ENCODE results near the gene MGRN1. TPM values are rescaled to one million over a fixed set of nuclear protein-coding genes. Genes with fewer than 3 reads are reported as not detected.
"Not testable (repeated sequence)": the region's sequence is repeated elsewhere in the genome, so short reads cannot be mapped to it uniquely, and the experiment has no call there.

The MGRN1 gene
- polyA plus RNA-seq, 4 donors = 21.1 to 52.1 (median 25.6) TPM

- peaks cover 0 to 9% of the 10 kb centered on the region in 2 donors for H3K9me3 ChIP-seq (ENCODE audit: control insufficient read depth in 2 of 2, insufficient read depth in 1 of 2, low read depth in 1 of 2, low read length in 1 of 2)
- no peak for FAIRE-seq
- no peaks in the 10 kb centered on the region for H3K27me3 ChIP-seq (ENCODE audit: control insufficient read depth in 3 of 3, insufficient read depth in 3 of 3, low read length in 3 of 3)
- peaks cover 0 to 39% (median 5%) of the 10 kb centered on the region in 3 donors for H3K4me1 ChIP-seq (ENCODE audit: control insufficient read depth in 3 of 3, insufficient read depth in 2 of 3, low read depth in 1 of 3, low read length in 2 of 3)
- peaks cover 0 to 87% (median 15%) of the 10 kb centered on the region in 3 donors for H3K36me3 ChIP-seq (ENCODE audit: control insufficient read depth in 3 of 3, insufficient read depth in 2 of 3, low read depth in 1 of 3, low read length in 3 of 3)
- peak in 1 of 2 donors; percentile 29 for DNase-seq
- 88 to 91% (median 90%) methylated on average over 25 of the region's 25 CpGs for WGBS, 3 donors
- H3K4me3 ChIP-seq (ENCODE audit: low read depth in 1 of 3, low read length in 3 of 3) = no peak overlapping the region
- H3K27ac ChIP-seq (ENCODE audit: low read depth in 1 of 3, low read length in 2 of 3) = no peak overlapping the region
Measured at GRCh38 chr16:4649744-4650442, 25.3 kb downstream of the MGRN1 start.

GRCh38 chr16:4650443-4651074 lies 25.9 kb downstream of the MGRN1 start:
- H3K27ac ChIP-seq (ENCODE audit: low read depth in 1 of 3, low read length in 2 of 3); H3K4me3 ChIP-seq (ENCODE audit: low read depth in 1 of 3, low read length in 3 of 3); FAIRE-seq; H3K9me3 ChIP-seq (ENCODE audit: control insufficient read depth in 2 of 2, insufficient read depth in 1 of 2, low read depth in 1 of 2, low read length in 1 of 2); H3K27me3 ChIP-seq (ENCODE audit: control insufficient read depth in 3 of 3, insufficient read depth in 3 of 3, low read length in 3 of 3): not testable (repeated sequence)
- 73 to 84% (median 76%) methylated on average over 15 of the region's 15 CpGs for WGBS, 3 donors
- DNase-seq = peak; percentile 69 to 79
- peaks cover 0 to 46% (median 5%) of the 10 kb centered on the region in 3 donors for H3K4me1 ChIP-seq (ENCODE audit: control insufficient read depth in 3 of 3, insufficient read depth in 2 of 3, low read depth in 1 of 3, low read length in 2 of 3)
- H3K36me3 ChIP-seq (ENCODE audit: control insufficient read depth in 3 of 3, insufficient read depth in 2 of 3, low read depth in 1 of 3, low read length in 3 of 3) = peaks cover 0 to 87% (median 15%) of the 10 kb centered on the region in 3 donors

GRCh38 chr16:4651827-4652226 lies 27.2 kb downstream of the MGRN1 start:
- Histone ChIP-seq H3K27me3 (ENCODE audit: control insufficient read depth in 3 of 3, insufficient read depth in 3 of 3, low read length in 3 of 3) (no peaks in the 10 kb centered on the region), H3K9me3 (ENCODE audit: control insufficient read depth in 2 of 2, insufficient read depth in 1 of 2, low read depth in 1 of 2, low read length in 1 of 2) (peaks cover 0 to 8% of the 10 kb centered on the region in 2 donors), H3K4me3 (ENCODE audit: low read depth in 1 of 3, low read length in 3 of 3) (no peak overlapping the region), H3K27ac (ENCODE audit: low read depth in 1 of 3, low read length in 2 of 3) (peak overlapping the region in 2 of 3 donors; percentile 82 to 89), H3K4me1 (ENCODE audit: control insufficient read depth in 3 of 3, insufficient read depth in 2 of 3, low read depth in 1 of 3, low read length in 2 of 3) (peaks cover 0 to 58% (median 5%) of the 10 kb centered on the region in 3 donors), H3K36me3 (ENCODE audit: control insufficient read depth in 3 of 3, insufficient read depth in 2 of 3, low read depth in 1 of 3, low read length in 3 of 3) (peaks cover under 1 to 87% (median 16%) of the 10 kb centered on the region in 3 donors)
- WGBS, 3 donors = 88 to 91% (median 90%) methylated on average over 13 of the region's 13 CpGs
- DNase-seq = no peak
- FAIRE-seq = no peak

- Histone ChIP-seq H3K9me3 (ENCODE audit: control insufficient read depth in 2 of 2, insufficient read depth in 1 of 2, low read depth in 1 of 2, low read length in 1 of 2) (peaks cover 0 to 5% of the 10 kb centered on the region in 2 donors), H3K27ac (ENCODE audit: low read depth in 1 of 3, low read length in 2 of 3) (peak overlapping the region; percentile 82 to 92 (median 89)), H3K36me3 (ENCODE audit: control insufficient read depth in 3 of 3, insufficient read depth in 2 of 3, low read depth in 1 of 3, low read length in 3 of 3) (peaks cover 3 to 87% (median 19%) of the 10 kb centered on the region in 3 donors), H3K4me3 (ENCODE audit: low read depth in 1 of 3, low read length in 3 of 3) (no peak overlapping the region), H3K4me1 (ENCODE audit: control insufficient read depth in 3 of 3, insufficient read depth in 2 of 3, low read depth in 1 of 3, low read length in 2 of 3) (peaks cover 0 to 66% (median 5%) of the 10 kb centered on the region in 3 donors), H3K27me3 (ENCODE audit: control insufficient read depth in 3 of 3, insufficient read depth in 3 of 3, low read length in 3 of 3) (no peaks in the 10 kb centered on the region)
- FAIRE-seq (no peak), DNase-seq (no peak)
- WGBS, 3 donors = 83 to 90% (median 88%) methylated on average over 21 to 25 of the region's 25 CpGs
Measured at GRCh38 chr16:4652561-4652960, 27.9 kb downstream of the MGRN1 start.

GRCh38 chr16:4654011-4654963 lies 29.7 kb downstream of the MGRN1 start:
- Histone ChIP-seq H3K27me3 (ENCODE audit: control insufficient read depth in 3 of 3, insufficient read depth in 3 of 3, low read length in 3 of 3) (no peaks in the 10 kb centered on the region), H3K9me3 (ENCODE audit: control insufficient read depth in 2 of 2, insufficient read depth in 1 of 2, low read depth in 1 of 2, low read length in 1 of 2) (no peaks in the 10 kb centered on the region), H3K36me3 (ENCODE audit: control insufficient read depth in 3 of 3, insufficient read depth in 2 of 3, low read depth in 1 of 3, low read length in 3 of 3) (peaks cover 5 to 92% (median 19%) of the 10 kb centered on the region in 3 donors), H3K4me1 (ENCODE audit: control insufficient read depth in 3 of 3, insufficient read depth in 2 of 3, low read depth in 1 of 3, low read length in 2 of 3) (peaks cover 0 to 76% (median 5%) of the 10 kb centered on the region in 3 donors), H3K27ac (ENCODE audit: low read depth in 1 of 3, low read length in 2 of 3) (peak overlapping the region; percentile 84 to 92 (median 89)), H3K4me3 (ENCODE audit: low read depth in 1 of 3, low read length in 3 of 3) (no peak overlapping the region)
- FAIRE-seq = no peak
- peak; percentile 94 to 99 for DNase-seq
- WGBS, 3 donors = 18 to 64% (median 35%) methylated on average over 16 of the region's 16 CpGs

GRCh38 chr16:4654964-4655590 lies 30.5 kb downstream of the MGRN1 start:
- peaks cover 8 to 92% (median 19%) of the 10 kb centered on the region in 3 donors for H3K36me3 ChIP-seq (ENCODE audit: control insufficient read depth in 3 of 3, insufficient read depth in 2 of 3, low read depth in 1 of 3, low read length in 3 of 3)
- peak overlapping the region; percentile 84 to 92 (median 89) for H3K27ac ChIP-seq (ENCODE audit: low read depth in 1 of 3, low read length in 2 of 3)
- WGBS, 3 donors = 28 to 76% (median 50%) methylated on average over 11 to 12 of the region's 12 CpGs
- no peak for FAIRE-seq
- no peaks in the 10 kb centered on the region for H3K27me3 ChIP-seq (ENCODE audit: control insufficient read depth in 3 of 3, insufficient read depth in 3 of 3, low read length in 3 of 3)
- no peaks in the 10 kb centered on the region for H3K9me3 ChIP-seq (ENCODE audit: control insufficient read depth in 2 of 2, insufficient read depth in 1 of 2, low read depth in 1 of 2, low read length in 1 of 2)
- DNase-seq = no peak
- peaks cover 0 to 84% (median 5%) of the 10 kb centered on the region in 3 donors for H3K4me1 ChIP-seq (ENCODE audit: control insufficient read depth in 3 of 3, insufficient read depth in 2 of 3, low read depth in 1 of 3, low read length in 2 of 3)
- no peak overlapping the region for H3K4me3 ChIP-seq (ENCODE audit: low read depth in 1 of 3, low read length in 3 of 3)

GRCh38 chr16:4655801-4656200 lies 31.2 kb downstream of the MGRN1 start:
- Histone ChIP-seq H3K9me3 (ENCODE audit: control insufficient read depth in 2 of 2, insufficient read depth in 1 of 2, low read depth in 1 of 2, low read length in 1 of 2) (no peaks in the 10 kb centered on the region), H3K36me3 (ENCODE audit: control insufficient read depth in 3 of 3, insufficient read depth in 2 of 3, low read depth in 1 of 3, low read length in 3 of 3) (peaks cover 8 to 91% (median 19%) of the 10 kb centered on the region in 3 donors), H3K4me3 (ENCODE audit: low read depth in 1 of 3, low read length in 3 of 3) (no peak overlapping the region), H3K27me3 (ENCODE audit: control insufficient read depth in 3 of 3, insufficient read depth in 3 of 3, low read length in 3 of 3) (no peaks in the 10 kb centered on the region), H3K4me1 (ENCODE audit: control insufficient read depth in 3 of 3, insufficient read depth in 2 of 3, low read depth in 1 of 3, low read length in 2 of 3) (peaks cover 0 to 83% (median 3%) of the 10 kb centered on the region in 3 donors), H3K27ac (ENCODE audit: low read depth in 1 of 3, low read length in 2 of 3) (peak overlapping the region; percentile 84 to 92 (median 89))
- FAIRE-seq = no peak
- no peak for DNase-seq
- WGBS, 3 donors = 73 to 87% (median 81%) methylated on average over 6 of the region's 6 CpGs
